Neural progenitor cell (in vitro differentiated cells): ENCODE results near the gene LMAN2.

Experiments used
- EZH2 ChIP-seq: fragments of 200-600 bp; sonication (generic); IDR thresholded peaks from 2 replicates; pipeline ENCODE4 v1.6.1; 2017; ENCODE audit warnings: antibody characterized with exemption, mild to moderate bottlenecking, moderate library complexity
- EZH2phosphoT487 ChIP-seq: fragments of 200-600 bp; sonication (generic); IDR thresholded peaks from 2 replicates; pipeline ENCODE4 v1.6.1; 2017; ENCODE audit warnings: antibody characterized with exemption
- TF ChIP-seq, protein P1 (sequence below): fragments of 200-600 bp; sonication (generic); IDR thresholded peaks from 2 replicates; pipeline ENCODE4 v1.5.1; 2017; ENCODE audit warnings: antibody characterized with exemption, mild to moderate bottlenecking

DNA sequence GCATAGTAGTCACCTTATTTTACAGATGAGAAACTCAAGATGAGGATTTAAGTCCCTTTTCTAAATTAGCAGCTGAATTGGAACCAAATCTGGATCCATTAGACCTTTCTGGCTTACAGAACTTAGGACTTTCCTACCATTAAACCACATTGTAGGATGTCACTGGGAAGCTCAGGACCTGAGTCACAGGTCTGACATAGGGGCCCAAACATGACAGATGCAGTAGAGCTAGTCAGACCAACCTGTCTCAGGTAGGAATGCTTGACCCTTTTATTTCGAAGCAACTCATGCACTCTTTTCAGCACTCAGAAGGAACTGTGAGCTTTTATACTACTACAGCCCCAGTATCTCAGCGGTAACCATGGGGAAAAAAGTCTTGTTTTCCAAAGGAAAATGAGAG, 50.5 kb downstream of the LMAN2 start:
- TF ChIP-seq, protein P1, sequence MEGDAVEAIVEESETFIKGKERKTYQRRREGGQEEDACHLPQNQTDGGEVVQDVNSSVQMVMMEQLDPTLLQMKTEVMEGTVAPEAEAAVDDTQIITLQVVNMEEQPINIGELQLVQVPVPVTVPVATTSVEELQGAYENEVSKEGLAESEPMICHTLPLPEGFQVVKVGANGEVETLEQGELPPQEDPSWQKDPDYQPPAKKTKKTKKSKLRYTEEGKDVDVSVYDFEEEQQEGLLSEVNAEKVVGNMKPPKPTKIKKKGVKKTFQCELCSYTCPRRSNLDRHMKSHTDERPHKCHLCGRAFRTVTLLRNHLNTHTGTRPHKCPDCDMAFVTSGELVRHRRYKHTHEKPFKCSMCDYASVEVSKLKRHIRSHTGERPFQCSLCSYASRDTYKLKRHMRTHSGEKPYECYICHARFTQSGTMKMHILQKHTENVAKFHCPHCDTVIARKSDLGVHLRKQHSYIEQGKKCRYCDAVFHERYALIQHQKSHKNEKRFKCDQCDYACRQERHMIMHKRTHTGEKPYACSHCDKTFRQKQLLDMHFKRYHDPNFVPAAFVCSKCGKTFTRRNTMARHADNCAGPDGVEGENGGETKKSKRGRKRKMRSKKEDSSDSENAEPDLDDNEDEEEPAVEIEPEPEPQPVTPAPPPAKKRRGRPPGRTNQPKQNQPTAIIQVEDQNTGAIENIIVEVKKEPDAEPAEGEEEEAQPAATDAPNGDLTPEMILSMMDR = no peak
- TF ChIP-seq EZH2 (no peak), EZH2phosphoT487 (no peak)
